ENCODE measurements around the gene PDE6B. TPM values are rescaled to one million over a fixed set of nuclear protein-coding genes. Genes with fewer than 3 reads are reported as not detected.
A peak's percentile ranks its signal among the peaks of the same experiment; 100 is the strongest.

The PDE6B gene
- total RNA-seq, 1 experiment from 2014 or later: 10.8 TPM

- peaks cover 3 to 7% of the 10 kb centered on the region in 2 experiments; a peak in 4 of 5 replicates for H3K9me3 Mint-ChIP-seq
- Histone ChIP-seq H3T11ph (ENCODE audit: low read length) (no peak overlapping the region), H3K23ac (ENCODE audit: insufficient read length, low read depth, low read length) (no peak overlapping the region), H4K5ac (ENCODE audit: insufficient read length, low read depth, low read length) (no peak overlapping the region), H3K79me1 (ENCODE audit: insufficient read depth, low read depth, low read length, poor library complexity, severe bottlenecking) (no peaks in the 10 kb centered on the region), H3K4me1 (ENCODE audit: insufficient read depth, low read length) (no peaks in the 10 kb centered on the region; the same call in 1 of the 2 replicates), H3K4me2 (ENCODE audit: insufficient read depth, insufficient read length, low read length) (no peak overlapping the region), H3K4ac (ENCODE audit: low read depth, low read length) (no peak overlapping the region), H3K9ac (ENCODE audit: extremely low read depth, insufficient read length, low read length) (no peak overlapping the region), H3K23me2 (ENCODE audit: insufficient read length, low read depth, low read length, poor library complexity, severe bottlenecking) (no peaks in the 10 kb centered on the region), H3K9me3 (ENCODE audit: control insufficient read depth, low read depth, low read length) (no peaks in the 10 kb centered on the region), H3K18ac (ENCODE audit: insufficient read length, low read depth, low read length) (no peak overlapping the region), H2BK120ac (ENCODE audit: low read depth, low read length, poor library complexity, severe bottlenecking) (no peak overlapping the region), H4K91ac (ENCODE audit: insufficient read length, low read depth, low read length) (no peak overlapping the region), H2BK12ac (ENCODE audit: insufficient read length, low read depth, low read length) (no peak overlapping the region), H2BK5ac (ENCODE audit: insufficient read length, low read length) (no peak overlapping the region), H3K79me2 (ENCODE audit: insufficient read depth, low read length) (no peaks in the 10 kb centered on the region), H3K27me3 (ENCODE audit: insufficient read depth, low read length) (no peaks in the 10 kb centered on the region), H2AFZ (ENCODE audit: low read length) (no peak overlapping the region), H3K14ac (ENCODE audit: insufficient read depth, low read length) (no peak overlapping the region), H3K27ac (ENCODE audit: insufficient read length, low read depth, low read length) (no peak overlapping the region), H4K8ac (replicated peaks; ENCODE audit: insufficient read length, low read depth, low read length) (no peak overlapping the region), H4K20me1 (ENCODE audit: control insufficient read depth, insufficient read depth, insufficient read length) (no peaks in the 10 kb centered on the region), H3K56ac (ENCODE audit: insufficient read length, low read depth, low read length) (no peak overlapping the region), H2BK20ac (ENCODE audit: low read depth, low read length, poor library complexity, severe bottlenecking) (no peak overlapping the region), H2AK5ac (ENCODE audit: insufficient read length, low read length) (no peak overlapping the region), H2BK15ac (ENCODE audit: low read depth, low read length) (no peak overlapping the region)
- peak; percentile 27 for DNase-seq
- WGBS (ENCODE audit: extremely low coverage, insufficient read length, low lambda C conversion rate): no CpG with 5 or more reads among the region's 20 CpGs
- peaks cover 9 to 23% of the 10 kb centered on the region in 2 experiments for H3K4me1 Mint-ChIP-seq
- no peak overlapping the region for H3K4me3 Mint-ChIP-seq
- no peak overlapping the region; a peak in 1 of 7 replicates for H3K27ac Mint-ChIP-seq
- peaks cover 0 to 7% (median 2%) of the 10 kb centered on the region in 3 experiments; a peak in 3 of 7 replicates for H3K36me3 Mint-ChIP-seq (ENCODE audit: insufficient read depth in 1 of 3, low read depth in 3 of 3)
- peaks cover 22% of the 10 kb centered on the region for H3K27me3 Mint-ChIP-seq (ENCODE audit: low read depth)
- TF ChIP-seq CTCF (conservative IDR thresholded peaks at IDR 0.05): no peak
Measured at GRCh38 chr4:626201-627091, 1.1 kb downstream of the PDE6B start.

Data from H9 (cell line).